ENCODE data around the gene C17orf113.
"Not testable (repeated sequence)": the region's sequence is repeated elsewhere in the genome, so short reads cannot be mapped to it uniquely, and the experiment has no call there.

GRCh38 chr17:42010266-42010680 lies 40.1 kb downstream of the C17orf113 start:
- TF ChIP-seq EZH2 (IDR thresholded peaks at IDR 0.05; ENCODE audit: borderline replicate concordance, low read length), result not testable (repeated sequence)
- TF ChIP-seq, protein P1, sequence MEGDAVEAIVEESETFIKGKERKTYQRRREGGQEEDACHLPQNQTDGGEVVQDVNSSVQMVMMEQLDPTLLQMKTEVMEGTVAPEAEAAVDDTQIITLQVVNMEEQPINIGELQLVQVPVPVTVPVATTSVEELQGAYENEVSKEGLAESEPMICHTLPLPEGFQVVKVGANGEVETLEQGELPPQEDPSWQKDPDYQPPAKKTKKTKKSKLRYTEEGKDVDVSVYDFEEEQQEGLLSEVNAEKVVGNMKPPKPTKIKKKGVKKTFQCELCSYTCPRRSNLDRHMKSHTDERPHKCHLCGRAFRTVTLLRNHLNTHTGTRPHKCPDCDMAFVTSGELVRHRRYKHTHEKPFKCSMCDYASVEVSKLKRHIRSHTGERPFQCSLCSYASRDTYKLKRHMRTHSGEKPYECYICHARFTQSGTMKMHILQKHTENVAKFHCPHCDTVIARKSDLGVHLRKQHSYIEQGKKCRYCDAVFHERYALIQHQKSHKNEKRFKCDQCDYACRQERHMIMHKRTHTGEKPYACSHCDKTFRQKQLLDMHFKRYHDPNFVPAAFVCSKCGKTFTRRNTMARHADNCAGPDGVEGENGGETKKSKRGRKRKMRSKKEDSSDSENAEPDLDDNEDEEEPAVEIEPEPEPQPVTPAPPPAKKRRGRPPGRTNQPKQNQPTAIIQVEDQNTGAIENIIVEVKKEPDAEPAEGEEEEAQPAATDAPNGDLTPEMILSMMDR (IDR thresholded peaks at IDR 0.05; ENCODE audit: low read length), result not testable (repeated sequence)
